ENCODE results near the gene NOM1. TPM values are rescaled to one million over a fixed set of nuclear protein-coding genes. Genes with fewer than 3 reads are reported as not detected.

The NOM1 gene
- total RNA-seq, 6 experiments from 2014 or later: 13.1 to 21.1 (median 14.9) TPM

DNA sequence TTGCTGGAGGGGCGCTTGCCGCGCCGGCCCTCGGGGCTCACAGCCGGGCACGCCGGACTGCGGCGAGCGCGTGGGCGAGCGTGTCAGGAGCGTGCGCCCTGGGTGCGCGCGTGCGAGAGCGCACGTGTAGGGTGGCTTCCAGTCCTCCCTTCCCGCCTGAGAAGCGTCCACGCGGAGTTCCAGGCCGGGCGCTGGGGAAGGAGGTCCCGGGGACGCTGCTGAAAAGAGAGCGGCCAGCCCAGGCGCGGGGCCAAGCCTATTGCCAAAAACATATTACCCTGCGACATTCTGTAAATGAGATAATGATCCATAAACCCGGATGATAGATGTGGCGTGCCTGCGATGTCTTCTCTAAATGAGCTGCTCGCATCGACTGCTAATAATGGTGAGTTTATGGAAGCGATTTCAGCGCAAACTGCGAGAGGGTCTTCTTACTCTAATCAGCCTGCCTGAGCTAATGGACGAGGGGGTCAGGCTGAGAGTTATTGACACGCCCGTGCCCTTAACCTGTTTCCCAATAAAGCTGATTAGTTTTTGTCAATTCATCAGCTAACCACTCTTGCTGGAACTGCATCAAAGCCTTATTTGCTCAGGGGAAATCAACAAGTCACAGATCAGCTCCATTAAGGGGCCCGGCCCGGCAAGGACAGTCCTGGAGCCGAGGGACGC, 69.0 kb downstream of the NOM1 start:
- H3K36me3 Mint-ChIP-seq (ENCODE audit: low read depth): no peaks in the 10 kb centered on the region
- H3K9me3 Mint-ChIP-seq: no peaks in the 10 kb centered on the region
- no peak for DNase-seq
- no peak overlapping the region for H3K4me3 Mint-ChIP-seq
- TF ChIP-seq, protein P1, sequence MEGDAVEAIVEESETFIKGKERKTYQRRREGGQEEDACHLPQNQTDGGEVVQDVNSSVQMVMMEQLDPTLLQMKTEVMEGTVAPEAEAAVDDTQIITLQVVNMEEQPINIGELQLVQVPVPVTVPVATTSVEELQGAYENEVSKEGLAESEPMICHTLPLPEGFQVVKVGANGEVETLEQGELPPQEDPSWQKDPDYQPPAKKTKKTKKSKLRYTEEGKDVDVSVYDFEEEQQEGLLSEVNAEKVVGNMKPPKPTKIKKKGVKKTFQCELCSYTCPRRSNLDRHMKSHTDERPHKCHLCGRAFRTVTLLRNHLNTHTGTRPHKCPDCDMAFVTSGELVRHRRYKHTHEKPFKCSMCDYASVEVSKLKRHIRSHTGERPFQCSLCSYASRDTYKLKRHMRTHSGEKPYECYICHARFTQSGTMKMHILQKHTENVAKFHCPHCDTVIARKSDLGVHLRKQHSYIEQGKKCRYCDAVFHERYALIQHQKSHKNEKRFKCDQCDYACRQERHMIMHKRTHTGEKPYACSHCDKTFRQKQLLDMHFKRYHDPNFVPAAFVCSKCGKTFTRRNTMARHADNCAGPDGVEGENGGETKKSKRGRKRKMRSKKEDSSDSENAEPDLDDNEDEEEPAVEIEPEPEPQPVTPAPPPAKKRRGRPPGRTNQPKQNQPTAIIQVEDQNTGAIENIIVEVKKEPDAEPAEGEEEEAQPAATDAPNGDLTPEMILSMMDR (IDR thresholded peaks at IDR 0.05): no peak
- H3K4me1 Mint-ChIP-seq (ENCODE audit: low read depth): no peaks in the 10 kb centered on the region
- H3K27ac Mint-ChIP-seq: no peak overlapping the region
- H3K27me3 Mint-ChIP-seq (ENCODE audit: insufficient read depth): peaks cover 75% of the 10 kb centered on the region

DNA sequence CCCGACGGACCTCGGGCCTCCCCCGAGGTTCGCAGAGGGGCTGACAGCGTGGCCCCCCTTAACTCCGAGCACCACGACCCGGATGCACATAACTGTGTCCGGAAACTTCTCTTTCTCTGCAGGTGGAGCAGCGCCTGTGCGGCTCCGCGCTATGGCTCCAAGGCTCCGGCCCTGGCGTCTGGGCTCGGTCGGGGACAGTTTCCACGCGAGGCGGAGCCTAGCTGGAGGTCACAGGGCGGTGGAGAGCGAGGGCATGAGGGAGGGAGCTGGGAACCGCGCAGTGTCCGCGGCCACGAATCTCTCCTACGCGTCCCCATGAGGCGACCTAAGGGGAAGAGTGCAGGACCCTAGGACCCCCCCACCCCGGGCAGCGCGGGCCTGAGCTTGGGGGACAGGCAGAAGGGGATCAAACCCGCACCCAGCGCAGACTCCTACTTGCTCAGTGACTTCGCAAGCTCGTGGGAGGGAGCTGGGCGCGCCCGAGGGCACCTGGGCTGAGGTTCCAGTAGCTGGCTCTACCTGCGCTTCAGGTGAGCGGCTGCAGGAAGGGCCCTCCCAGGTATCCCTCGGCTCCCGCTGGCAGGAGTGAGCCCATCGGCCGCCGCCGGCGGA, 69.6 kb downstream of the NOM1 start:
- Mint-ChIP-seq H3K27ac (no peak overlapping the region), H3K27me3 (ENCODE audit: insufficient read depth) (peaks cover 72% of the 10 kb centered on the region), H3K4me1 (ENCODE audit: low read depth) (no peaks in the 10 kb centered on the region), H3K36me3 (ENCODE audit: low read depth) (no peaks in the 10 kb centered on the region), H3K9me3 (no peaks in the 10 kb centered on the region), H3K4me3 (no peak overlapping the region)
- no peak for DNase-seq
- TF ChIP-seq, protein P1 (IDR thresholded peaks at IDR 0.05): no peak

DNA sequence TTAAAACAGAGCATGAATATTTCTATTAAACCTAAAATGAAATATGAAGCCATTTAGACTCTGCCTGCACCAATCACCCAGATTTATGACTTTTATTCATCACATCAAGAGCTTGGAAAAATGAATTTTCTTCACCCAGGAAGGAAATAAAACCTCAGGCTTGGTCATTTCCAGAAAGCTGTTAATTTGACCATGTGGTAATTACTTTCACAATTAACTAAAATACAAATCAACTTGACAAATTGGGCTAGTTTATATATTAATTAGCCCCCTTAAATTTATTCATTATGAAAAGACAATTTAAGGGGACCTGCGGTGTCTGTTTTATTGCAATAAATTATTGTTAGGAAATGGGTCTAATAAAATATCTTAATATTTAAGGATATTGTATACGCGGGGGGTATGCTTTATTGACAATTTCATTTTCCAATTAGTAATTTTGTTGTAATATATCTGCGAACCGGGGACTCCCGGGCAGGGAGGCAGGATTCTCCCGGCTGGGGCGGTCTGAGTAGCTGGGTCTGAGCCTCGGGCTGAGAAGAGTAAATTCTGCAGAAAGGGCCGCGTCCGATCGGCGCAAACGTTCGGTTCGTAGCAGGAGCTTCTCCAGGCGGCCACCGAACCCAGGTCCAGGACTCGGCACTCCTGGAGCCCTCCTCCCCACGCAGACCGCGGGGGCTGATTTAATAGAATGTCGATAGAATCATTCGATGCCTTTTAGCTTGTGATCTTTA, 70.4 kb downstream of the NOM1 start:
- Mint-ChIP-seq H3K27me3 (ENCODE audit: insufficient read depth) (peaks cover 72% of the 10 kb centered on the region), H3K27ac (no peak overlapping the region), H3K36me3 (ENCODE audit: low read depth) (no peaks in the 10 kb centered on the region), H3K4me3 (no peak overlapping the region), H3K9me3 (0 out of 2 replicates have a peak, but pooled peaks cover 3% of the 10 kb centered on the region), H3K4me1 (ENCODE audit: low read depth) (no peaks in the 10 kb centered on the region)
- TF ChIP-seq, protein P1 (IDR thresholded peaks at IDR 0.05): no peak
- DNase-seq: no peak

DNA sequence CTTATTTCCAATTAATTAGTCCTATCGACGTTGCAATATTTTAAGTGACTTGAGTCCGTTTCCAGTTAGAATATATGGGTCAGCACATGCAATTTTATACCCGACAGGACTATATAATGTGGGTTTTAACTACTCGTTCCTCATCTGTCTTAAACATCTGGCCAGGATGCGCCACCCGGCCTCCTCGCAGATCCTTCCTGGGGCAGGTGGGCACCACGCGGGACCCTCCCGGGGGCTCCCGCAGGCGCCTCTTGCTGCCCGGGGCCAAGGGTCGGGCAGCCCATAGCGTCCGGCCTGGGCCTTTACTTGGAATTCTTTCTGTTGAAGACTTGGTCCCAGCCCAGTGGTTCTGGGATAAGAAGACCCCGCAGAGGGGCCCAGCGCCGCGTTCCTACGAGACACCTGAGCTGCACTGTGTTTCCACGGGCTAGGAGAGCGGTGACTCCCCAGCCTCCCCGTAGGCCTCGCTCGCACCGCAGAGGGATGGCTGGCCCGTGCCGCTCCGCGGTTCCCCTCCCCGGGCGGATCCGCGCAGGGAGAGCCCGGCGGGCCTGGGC, 71.1 kb downstream of the NOM1 start:
- TF ChIP-seq, protein P1 (IDR thresholded peaks at IDR 0.05): no peak

DNA sequence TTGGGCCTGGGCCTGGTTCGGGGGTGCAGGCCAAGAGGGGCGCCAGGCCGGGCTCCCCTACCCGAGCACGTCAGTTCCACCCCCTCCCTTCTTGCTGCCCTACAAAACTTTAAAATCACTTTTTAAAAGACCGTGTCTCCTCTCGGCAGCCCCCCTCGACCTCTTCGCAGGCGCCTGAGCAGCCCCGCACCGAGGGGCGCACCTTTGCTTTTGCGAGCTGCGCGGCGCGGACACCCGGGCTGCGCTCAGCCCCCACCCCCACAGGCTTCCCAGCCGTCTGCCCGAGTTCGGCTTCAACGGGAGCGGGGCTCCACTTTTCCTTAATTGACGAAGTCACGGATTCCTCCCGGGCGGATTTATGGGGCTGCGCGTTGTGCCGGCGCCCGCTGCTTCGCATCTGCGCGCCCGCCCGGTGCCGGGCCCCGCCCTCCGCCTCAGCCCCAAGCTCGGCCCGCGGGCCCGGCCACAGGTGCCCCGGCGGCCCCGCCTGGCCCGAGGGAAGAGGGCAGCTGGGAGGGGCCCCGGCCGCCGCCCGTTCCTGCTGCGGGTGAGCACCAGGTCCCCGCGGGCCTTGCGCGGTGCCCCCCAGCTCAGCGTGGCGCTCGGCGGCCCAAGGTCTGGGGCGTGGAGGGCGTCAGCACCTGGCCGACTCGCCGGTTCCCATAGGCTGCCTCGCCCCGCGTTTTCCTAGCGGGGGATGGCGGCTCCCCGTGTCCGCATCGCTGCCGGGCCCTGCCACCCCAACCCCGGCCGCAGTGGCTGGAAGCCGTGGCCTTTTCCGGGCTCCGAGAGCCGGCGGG, 71.8 kb downstream of the NOM1 start:
- H3K36me3 Mint-ChIP-seq (ENCODE audit: low read depth): no peaks in the 10 kb centered on the region
- H3K4me3 Mint-ChIP-seq: no peak overlapping the region
- H3K27me3 Mint-ChIP-seq (ENCODE audit: insufficient read depth): peaks cover 67% of the 10 kb centered on the region
- TF ChIP-seq, protein P1 (IDR thresholded peaks at IDR 0.05): no peak
- DNase-seq: no peak
- H3K9me3 Mint-ChIP-seq: 0 out of 2 replicates have a peak, but pooled peaks cover 4% of the 10 kb centered on the region
- no peaks in the 10 kb centered on the region for H3K4me1 Mint-ChIP-seq (ENCODE audit: low read depth)
- no peak overlapping the region for H3K27ac Mint-ChIP-seq

More for the DNA sequence above, 71.1 kb downstream of the NOM1 start:
- H3K9me3 Mint-ChIP-seq: 0 out of 2 replicates have a peak, but pooled peaks cover 4% of the 10 kb centered on the region
- H3K27me3 Mint-ChIP-seq (ENCODE audit: insufficient read depth): peaks cover 72% of the 10 kb centered on the region
- DNase-seq: no peak
- H3K27ac Mint-ChIP-seq: no peak overlapping the region
- H3K4me1 Mint-ChIP-seq (ENCODE audit: low read depth): no peaks in the 10 kb centered on the region
- no peaks in the 10 kb centered on the region for H3K36me3 Mint-ChIP-seq (ENCODE audit: low read depth)
- no peak overlapping the region for H3K4me3 Mint-ChIP-seq
